Activated naive CD4-positive, alpha-beta T cell treated with anti-CD3 and anti-CD28 coated beads, Interleukin-2, amount 50 U/mL, for 72 hours (primary cell): ENCODE measurements around the gene PDE1A. TPM values are rescaled to one million over a fixed set of nuclear protein-coding genes. Genes with fewer than 3 reads are reported as not detected.

Experiments used
- ATAC-seq, 2 donors: fragments of 150-1000 bp; cut with Tn5 transposase; 2 replicates each; pipeline ENCODE4 v1.10.0; 2021; ENCODE audit warnings: mild to moderate bottlenecking in 2 of 2, moderate library complexity in 2 of 2
- DNase-seq, 2 donors: peaks; one replicate each; pipeline ENCODE4 v3.0.0; 2021 to 2022; ENCODE audit warnings: low spot score in 2 of 2
- H3K27ac Mint-ChIP-seq, 2 donors: one replicate each; pipeline ENCODE4 v1.8.0; 2022; ENCODE audit warnings: mild to moderate bottlenecking in 2 of 2, mixed read lengths in 2 of 2
- H3K36me3 Mint-ChIP-seq, 2 donors: one replicate each; pipeline ENCODE4 v1.8.0; 2022; ENCODE audit warnings: mixed read lengths in 2 of 2
- H3K9me3 Mint-ChIP-seq, 2 donors: one replicate each; pipeline ENCODE4 v1.8.0; 2022; ENCODE audit warnings: mixed read lengths in 2 of 2
- total RNA-seq, 2 donors: library from RNA; stranded (reverse); gene quantifications; one replicate each; pipeline ENCODE4 v1.2.3, GENCODE V29; 2022

The PDE1A gene
- total RNA-seq, 2 donors from 2014 or later: not detected

- DNase-seq (no peak), ATAC-seq (no peak)
- H3K27ac Mint-ChIP-seq: no peak overlapping the region
Measured at GRCh38 chr2:182166406-182166805, 260.4 kb downstream of the PDE1A start.

GRCh38 chr2:182165202-182165601 is 261.6 kb downstream of the PDE1A start:
- no peak overlapping the region for H3K27ac Mint-ChIP-seq
- no peak for ATAC-seq
- H3K9me3 Mint-ChIP-seq: no peaks in the 10 kb centered on the region
- no peaks in the 10 kb centered on the region for H3K36me3 Mint-ChIP-seq
- DNase-seq: no peak

More at GRCh38 chr2:182166406-182166805, 260.4 kb downstream of the PDE1A start:
- no peaks in the 10 kb centered on the region for H3K9me3 Mint-ChIP-seq
- no peaks in the 10 kb centered on the region for H3K36me3 Mint-ChIP-seq

DNA sequence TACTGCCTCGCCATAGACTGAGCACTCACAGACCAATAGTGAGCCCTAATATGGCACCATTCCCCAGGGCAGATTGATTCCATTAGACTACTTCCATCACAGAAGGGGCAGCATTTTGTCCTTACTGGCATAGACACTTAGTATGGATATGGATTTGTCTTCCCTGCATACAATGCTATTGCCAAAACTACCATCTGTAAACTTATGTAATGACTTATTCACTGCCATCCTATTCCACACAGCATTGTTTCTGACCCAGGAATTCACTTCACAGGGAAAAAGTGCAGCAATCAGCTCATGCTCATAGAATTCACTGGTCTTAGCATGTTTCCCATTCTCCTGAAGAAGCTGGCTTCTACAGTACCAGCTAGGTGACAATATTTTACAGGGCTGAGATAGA is 262.1 kb downstream of the PDE1A start:
- DNase-seq (no peak), ATAC-seq (no peak)
- Mint-ChIP-seq H3K27ac (no peak overlapping the region), H3K9me3 (no peaks in the 10 kb centered on the region), H3K36me3 (no peaks in the 10 kb centered on the region)

DNA sequence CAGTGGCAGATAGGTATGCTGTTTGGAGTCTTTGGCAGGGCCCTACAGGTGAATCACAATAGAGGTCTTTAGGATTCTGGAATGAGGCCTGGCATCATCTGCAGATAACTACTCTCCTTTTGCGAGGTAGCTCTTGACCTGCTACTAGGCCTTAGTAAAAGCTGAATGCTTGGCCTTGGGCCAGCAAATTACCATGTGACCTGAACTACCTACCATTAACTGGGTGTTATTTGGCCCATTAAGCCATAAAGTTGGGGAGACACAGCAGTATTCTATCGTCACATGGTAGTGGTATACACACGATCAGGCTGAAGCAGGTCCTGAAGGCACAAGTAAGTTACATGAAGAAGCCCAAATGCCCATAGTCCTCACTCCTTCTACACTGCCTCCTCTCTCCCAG is 263.0 kb downstream of the PDE1A start:
- ATAC-seq (no peak), DNase-seq (no peak)
- Mint-ChIP-seq H3K9me3 (no peaks in the 10 kb centered on the region), H3K36me3 (no peaks in the 10 kb centered on the region), H3K27ac (no peak overlapping the region)

DNA sequence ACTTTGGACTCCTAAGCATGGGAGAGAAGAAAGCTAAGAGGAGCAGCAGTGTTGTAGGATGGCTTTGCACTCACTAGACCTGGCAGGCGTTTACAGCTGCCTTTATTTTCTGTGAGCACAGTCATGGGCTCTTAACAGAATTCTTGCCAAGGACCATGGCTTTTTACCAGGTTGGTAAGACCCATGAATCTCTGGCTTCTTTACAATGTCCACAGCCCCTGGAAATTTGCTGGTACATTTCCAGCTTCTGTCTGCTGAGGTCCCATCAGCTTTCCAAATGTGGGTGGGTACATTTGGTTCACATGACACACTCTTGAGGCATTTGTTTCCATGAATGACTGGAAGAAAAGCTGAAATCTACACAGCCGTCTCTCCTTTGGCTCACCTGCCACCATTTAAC is 278.5 kb downstream of the PDE1A start:
- ATAC-seq (no peak), DNase-seq (no peak)
- Mint-ChIP-seq H3K27ac (no peak overlapping the region), H3K36me3 (no peaks in the 10 kb centered on the region), H3K9me3 (peaks cover 0 to 2% of the 10 kb centered on the region in 2 donors)

- DNase-seq (no peak), ATAC-seq (no peak)
- H3K36me3 Mint-ChIP-seq: no peaks in the 10 kb centered on the region
- peaks cover 0 to 2% of the 10 kb centered on the region in 2 donors for H3K9me3 Mint-ChIP-seq
- H3K27ac Mint-ChIP-seq: no peak overlapping the region
Measured at GRCh38 chr2:182144776-182145165, 282.1 kb downstream of the PDE1A start.

DNA sequence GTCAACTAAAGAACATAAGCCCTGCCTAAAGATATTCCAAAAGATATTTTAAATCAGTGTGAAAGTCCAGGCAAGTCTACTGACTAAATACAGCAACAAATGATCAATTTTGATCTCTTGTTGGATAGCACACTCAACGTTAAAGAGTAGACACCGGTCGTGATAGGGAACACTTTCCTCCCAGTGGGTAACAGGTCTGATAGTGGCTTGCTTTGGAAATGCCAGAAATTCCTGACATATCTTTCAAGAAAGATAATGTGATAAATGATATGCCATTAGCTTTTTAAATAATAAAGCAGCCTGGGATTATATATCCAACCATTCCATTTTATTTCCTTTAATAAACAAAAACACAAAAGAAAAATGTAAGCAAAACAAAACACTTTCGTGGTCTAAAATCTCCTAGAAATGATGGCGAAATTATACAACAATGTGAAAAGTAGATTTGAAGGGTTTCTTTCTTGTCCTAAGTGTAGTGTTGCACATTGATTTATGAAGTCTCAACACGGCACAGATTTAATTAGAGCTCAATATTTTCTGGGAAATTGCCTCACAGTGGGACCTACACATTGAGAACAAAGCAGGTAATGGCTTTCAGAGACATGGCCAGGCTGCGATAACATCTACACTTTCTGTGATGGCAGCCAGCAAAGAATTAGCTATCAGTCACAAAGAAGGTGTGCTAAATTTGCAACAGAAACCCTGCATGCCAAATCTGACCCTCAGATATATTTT is 282.6 kb downstream of the PDE1A start:
- Mint-ChIP-seq H3K27ac (no peak overlapping the region), H3K36me3 (no peaks in the 10 kb centered on the region), H3K9me3 (peaks cover 0 to 2% of the 10 kb centered on the region in 2 donors)
- ATAC-seq (no peak), DNase-seq (no peak)

- Mint-ChIP-seq H3K27ac (no peak overlapping the region), H3K9me3 (peaks cover 0 to 2% of the 10 kb centered on the region in 2 donors), H3K36me3 (no peaks in the 10 kb centered on the region)
- DNase-seq: no peak
- no peak for ATAC-seq
Measured at GRCh38 chr2:182142062-182142461, 284.8 kb downstream of the PDE1A start.

- ATAC-seq (no peak), DNase-seq (no peak)
- Mint-ChIP-seq H3K27ac (no peak overlapping the region), H3K36me3 (no peaks in the 10 kb centered on the region), H3K9me3 (no peaks in the 10 kb centered on the region)
Measured at GRCh38 chr2:182134201-182134600, 292.6 kb downstream of the PDE1A start.

DNA sequence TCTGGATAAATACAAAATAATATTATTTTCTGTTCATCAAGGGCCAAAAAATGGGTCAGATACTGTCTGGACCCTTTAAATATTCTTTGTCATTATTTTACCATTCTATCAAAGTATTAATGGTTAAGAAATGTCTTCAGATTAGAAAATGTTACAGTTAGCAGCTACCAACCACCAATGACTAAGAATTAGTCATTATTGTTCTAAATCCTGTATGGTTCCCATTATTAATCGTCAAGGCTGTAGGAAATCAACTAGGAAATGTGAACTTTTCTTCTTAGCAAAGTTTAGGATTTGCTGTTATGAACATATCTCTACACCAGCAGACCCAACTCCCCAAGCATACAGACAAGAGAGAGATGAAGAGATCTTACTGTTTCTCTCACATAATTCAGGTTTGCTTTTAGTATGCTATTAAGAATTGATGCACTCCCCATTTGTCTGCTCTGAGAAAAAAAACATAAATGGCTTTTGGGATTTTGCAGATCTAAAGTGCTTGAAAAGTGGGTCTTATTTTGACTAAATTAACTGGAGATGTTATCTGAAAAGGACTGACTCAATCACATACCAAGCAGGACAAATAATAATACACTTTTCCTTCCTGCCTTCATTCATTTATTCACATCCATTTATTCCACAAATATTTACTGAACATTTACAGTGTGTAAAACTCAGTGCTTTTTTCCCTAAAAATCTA is 293.5 kb downstream of the PDE1A start:
- Mint-ChIP-seq H3K27ac (no peak overlapping the region), H3K9me3 (no peaks in the 10 kb centered on the region), H3K36me3 (no peaks in the 10 kb centered on the region)
- ATAC-seq: no peak
- no peak for DNase-seq

DNA sequence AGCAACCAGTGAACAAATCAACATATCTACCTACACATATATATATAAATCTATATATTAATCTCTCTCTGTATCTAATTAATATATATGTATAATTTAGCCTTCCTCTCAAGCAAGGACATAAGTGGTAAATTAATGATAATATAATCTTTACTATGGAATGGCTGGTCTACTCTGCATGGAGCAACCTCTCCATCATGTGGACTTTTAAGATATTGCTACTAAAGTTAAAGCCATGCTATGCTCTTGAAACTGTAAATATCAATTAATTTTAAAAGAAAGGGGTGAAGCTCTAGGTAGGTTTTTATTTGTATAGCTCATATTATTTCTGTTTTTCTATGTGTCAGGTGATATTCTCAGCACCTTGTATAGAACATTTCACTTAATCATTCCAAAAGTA is 294.2 kb downstream of the PDE1A start:
- DNase-seq: no peak
- no peaks in the 10 kb centered on the region for H3K9me3 Mint-ChIP-seq
- H3K27ac Mint-ChIP-seq: no peak overlapping the region
- no peak for ATAC-seq
- H3K36me3 Mint-ChIP-seq: no peaks in the 10 kb centered on the region

DNA sequence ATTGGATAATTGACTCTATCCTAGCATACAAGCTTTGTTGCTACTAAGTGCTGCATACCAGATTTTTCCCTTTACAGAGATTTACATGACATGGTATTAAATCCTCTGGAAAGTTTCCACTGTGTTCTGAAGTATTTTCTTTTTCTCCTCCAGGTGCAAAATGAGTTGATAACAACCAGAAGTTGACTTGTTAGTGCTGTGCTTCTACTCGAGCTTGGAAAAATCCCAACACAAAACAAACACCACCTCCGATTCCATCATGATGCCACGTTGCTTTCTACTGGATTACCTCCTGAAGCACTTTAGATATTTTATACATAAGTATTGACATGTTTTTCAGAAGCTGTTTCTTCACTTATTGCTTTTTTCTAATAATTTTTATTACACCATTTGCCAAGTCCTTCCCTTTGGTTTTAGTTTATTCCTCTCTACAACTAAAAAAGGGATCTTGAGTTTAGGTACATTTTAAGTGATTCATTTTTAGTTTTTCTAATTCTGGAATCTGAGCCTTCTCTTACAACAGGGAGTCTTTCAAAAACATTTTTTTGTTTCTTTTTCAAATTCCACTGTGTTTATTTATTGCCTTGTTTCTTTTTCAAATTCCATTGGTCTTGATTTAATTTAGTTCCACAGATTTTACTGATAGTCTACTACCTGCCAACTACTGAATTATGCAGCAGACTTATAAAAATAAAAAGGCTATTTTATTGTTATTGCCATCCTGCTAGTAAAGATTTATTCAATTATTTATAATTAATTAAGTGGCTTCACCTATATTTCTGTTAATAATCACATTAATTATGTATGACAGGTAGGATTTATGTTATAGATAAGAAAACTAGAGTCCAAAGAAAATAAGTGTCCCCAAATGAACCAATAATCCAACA is 297.8 kb downstream of the PDE1A start:
- Mint-ChIP-seq H3K27ac (no peak overlapping the region), H3K9me3 (peaks cover 0 to 3% of the 10 kb centered on the region in 2 donors), H3K36me3 (no peaks in the 10 kb centered on the region)
- DNase-seq (no peak), ATAC-seq (no peak)

DNA sequence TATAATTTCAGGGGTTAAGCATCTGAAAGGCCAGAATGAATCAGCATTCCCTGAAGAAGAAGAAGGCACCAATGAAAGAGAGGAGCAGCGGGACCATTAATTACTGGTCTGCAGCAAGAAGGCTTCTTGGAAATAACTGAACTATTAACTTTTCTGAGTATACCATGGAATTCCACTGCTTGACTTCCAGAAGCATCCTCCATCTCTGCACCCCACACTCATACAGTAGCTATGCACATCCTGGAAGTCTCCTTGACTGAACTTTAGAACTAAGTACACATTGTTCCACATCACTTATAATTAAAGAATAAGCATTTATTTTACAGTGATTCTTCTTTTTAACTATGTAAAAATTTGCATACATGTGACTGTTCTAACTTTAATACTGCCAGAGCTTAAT is 309.6 kb downstream of the PDE1A start:
- DNase-seq (no peak), ATAC-seq (no peak)
- Mint-ChIP-seq H3K36me3 (no peaks in the 10 kb centered on the region), H3K27ac (no peak overlapping the region), H3K9me3 (no peaks in the 10 kb centered on the region)

- H3K36me3 Mint-ChIP-seq: no peaks in the 10 kb centered on the region
- H3K9me3 Mint-ChIP-seq: no peaks in the 10 kb centered on the region
- H3K27ac Mint-ChIP-seq: no peak overlapping the region
- ATAC-seq (no peak), DNase-seq (no peak)
Measured at GRCh38 chr2:182116774-182117173, 310.1 kb downstream of the PDE1A start.

DNA sequence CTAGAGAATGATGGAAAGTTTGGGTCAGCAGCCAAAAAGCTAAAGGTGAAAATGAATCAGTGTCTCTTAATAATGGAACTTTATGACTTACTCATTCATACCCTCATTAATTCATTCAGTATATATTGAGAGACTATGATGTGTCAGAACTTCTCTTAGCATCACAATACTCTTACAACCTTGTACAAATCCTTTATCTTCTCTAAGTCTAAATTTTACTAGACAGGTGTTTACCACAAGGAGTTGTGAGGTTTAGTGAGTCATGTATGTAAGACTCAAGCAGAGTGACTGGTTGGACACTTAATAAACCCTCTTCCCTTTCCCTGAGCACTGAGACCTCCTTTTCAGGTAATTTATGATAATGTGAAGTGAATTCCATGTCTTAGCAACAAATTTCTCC is 311.6 kb downstream of the PDE1A start:
- DNase-seq (no peak), ATAC-seq (peak in 1 of 2 donors; percentile 71)
- H3K9me3 Mint-ChIP-seq: no peaks in the 10 kb centered on the region
- H3K27ac Mint-ChIP-seq: no peak overlapping the region
- H3K36me3 Mint-ChIP-seq: no peaks in the 10 kb centered on the region

DNA sequence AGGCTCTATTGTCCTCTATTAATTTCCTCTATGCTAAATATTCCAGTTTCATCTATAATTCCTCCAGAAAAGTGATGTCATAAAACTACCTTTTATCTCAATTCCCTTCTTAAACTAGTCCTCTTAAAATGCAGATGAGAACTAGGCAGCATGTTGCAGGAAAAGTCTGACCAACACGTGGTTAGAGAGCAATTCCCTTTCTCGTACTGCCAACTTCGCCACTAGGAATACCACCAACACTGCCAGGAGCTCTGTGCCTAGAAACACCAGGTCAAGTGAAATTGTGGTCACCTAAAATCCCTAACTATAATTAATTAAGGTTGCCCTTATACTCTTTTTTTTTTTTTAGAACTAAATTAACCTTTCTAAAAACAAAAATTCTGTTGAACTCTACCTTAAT is 313.5 kb downstream of the PDE1A start:
- Mint-ChIP-seq H3K36me3 (no peaks in the 10 kb centered on the region), H3K9me3 (no peaks in the 10 kb centered on the region), H3K27ac (no peak overlapping the region)
- ATAC-seq (no peak), DNase-seq (no peak)

GRCh38 chr2:182110347-182110746 is 316.5 kb downstream of the PDE1A start:
- H3K36me3 Mint-ChIP-seq: no peaks in the 10 kb centered on the region
- no peak for ATAC-seq
- no peak overlapping the region for H3K27ac Mint-ChIP-seq

More at GRCh38 chr2:182110347-182110746, 316.5 kb downstream of the PDE1A start:
- no peaks in the 10 kb centered on the region for H3K9me3 Mint-ChIP-seq
- no peak for DNase-seq
